Measurements from ENCODE around the gene HSP90AB1.

HSP90AB1 gene

GRCh38 chr6:44255105-44255808, 8.4 kb downstream of the HSP90AB1 start:
- DNase-seq (ENCODE audit: low read depth in 2 of 2, low spot score in 1 of 2) = no peak

- no peak for DNase-seq (ENCODE audit: low read depth in 2 of 2, low spot score in 1 of 2)
These were observed 9.2 kb downstream of the HSP90AB1 start for GRCh38 chr6:44255871-44256774.

- no peak for DNase-seq (ENCODE audit: low read depth in 2 of 2, low spot score in 1 of 2)
These were observed 9.8 kb downstream of the HSP90AB1 start for GRCh38 chr6:44256775-44257024.

GRCh38 chr6:44257025-44257752, 10.3 kb downstream of the HSP90AB1 start, which contains the start of gene SLC35B2:
SLC35B2 (minus strand) TSS chr6:44257528; CDS start chr6:44257410, 118 bp downstream.
- DNase-seq (ENCODE audit: low read depth in 2 of 2, low spot score in 1 of 2) = no peak

- DNase-seq (ENCODE audit: low read depth in 2 of 2, low spot score in 1 of 2) = no peak
These were observed 10.9 kb downstream of the HSP90AB1 start for GRCh38 chr6:44257753-44258324.

GRCh38 chr6:44258325-44258863, 11.5 kb downstream of the HSP90AB1 start:
- DNase-seq (ENCODE audit: low read depth in 2 of 2, low spot score in 1 of 2) = no peak

- no peak for DNase-seq (ENCODE audit: low read depth in 2 of 2, low spot score in 1 of 2)
These were observed 12.0 kb downstream of the HSP90AB1 start for GRCh38 chr6:44258921-44259320.

- DNase-seq (ENCODE audit: low read depth in 2 of 2, low spot score in 1 of 2) = no peak
These were observed 13.1 kb downstream of the HSP90AB1 start for GRCh38 chr6:44260011-44260410.

GRCh38 chr6:44260451-44261297, 13.8 kb downstream of the HSP90AB1 start:
- DNase-seq (ENCODE audit: low read depth in 2 of 2, low spot score in 1 of 2) = no peak

- no peak for DNase-seq (ENCODE audit: low read depth in 2 of 2, low spot score in 1 of 2)
These were observed 14.7 kb downstream of the HSP90AB1 start for GRCh38 chr6:44261581-44261980.

GRCh38 chr6:44262467-44263353, 15.8 kb downstream of the HSP90AB1 start:
- DNase-seq (ENCODE audit: low read depth in 2 of 2, low spot score in 1 of 2) = no peak

- DNase-seq (ENCODE audit: low read depth in 2 of 2, low spot score in 1 of 2) = no peak
These were observed 16.6 kb downstream of the HSP90AB1 start for GRCh38 chr6:44263354-44264100.

GRCh38 chr6:44264154-44265006, 17.5 kb downstream of the HSP90AB1 start:
- DNase-seq (ENCODE audit: low read depth in 2 of 2, low spot score in 1 of 2) = no peak

- DNase-seq (ENCODE audit: low read depth in 2 of 2, low spot score in 1 of 2) = peak; percentile 91 to 94
These were observed 18.3 kb downstream of the HSP90AB1 start, which contains the start of gene NFKBIE for GRCh38 chr6:44265007-44265721. NFKBIE (minus strand) TSS chr6:44265551; CDS start chr6:44265346, 205 bp downstream.

GRCh38 chr6:44265722-44266233, 18.9 kb downstream of the HSP90AB1 start:
- DNase-seq (ENCODE audit: low read depth in 2 of 2, low spot score in 1 of 2) = no peak

GRCh38 chr6:44266347-44266746, 19.4 kb downstream of the HSP90AB1 start:
- DNase-seq (ENCODE audit: low read depth in 2 of 2, low spot score in 1 of 2) = no peak

- no peak for DNase-seq (ENCODE audit: low read depth in 2 of 2, low spot score in 1 of 2)
These were observed 20.4 kb downstream of the HSP90AB1 start for GRCh38 chr6:44267252-44267651.
